ENCODE results near the gene EFCAB6.

GRCh38 chr22:43514476-43515157, 297.5 kb downstream of the EFCAB6 start:
- TF ChIP-seq, protein P1, sequence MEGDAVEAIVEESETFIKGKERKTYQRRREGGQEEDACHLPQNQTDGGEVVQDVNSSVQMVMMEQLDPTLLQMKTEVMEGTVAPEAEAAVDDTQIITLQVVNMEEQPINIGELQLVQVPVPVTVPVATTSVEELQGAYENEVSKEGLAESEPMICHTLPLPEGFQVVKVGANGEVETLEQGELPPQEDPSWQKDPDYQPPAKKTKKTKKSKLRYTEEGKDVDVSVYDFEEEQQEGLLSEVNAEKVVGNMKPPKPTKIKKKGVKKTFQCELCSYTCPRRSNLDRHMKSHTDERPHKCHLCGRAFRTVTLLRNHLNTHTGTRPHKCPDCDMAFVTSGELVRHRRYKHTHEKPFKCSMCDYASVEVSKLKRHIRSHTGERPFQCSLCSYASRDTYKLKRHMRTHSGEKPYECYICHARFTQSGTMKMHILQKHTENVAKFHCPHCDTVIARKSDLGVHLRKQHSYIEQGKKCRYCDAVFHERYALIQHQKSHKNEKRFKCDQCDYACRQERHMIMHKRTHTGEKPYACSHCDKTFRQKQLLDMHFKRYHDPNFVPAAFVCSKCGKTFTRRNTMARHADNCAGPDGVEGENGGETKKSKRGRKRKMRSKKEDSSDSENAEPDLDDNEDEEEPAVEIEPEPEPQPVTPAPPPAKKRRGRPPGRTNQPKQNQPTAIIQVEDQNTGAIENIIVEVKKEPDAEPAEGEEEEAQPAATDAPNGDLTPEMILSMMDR (IDR thresholded peaks at IDR 0.05) = no peak
- no peak for TF ChIP-seq POLR2A (IDR thresholded peaks at IDR 0.05)
- TF ChIP-seq POLR2AphosphoS5 (IDR thresholded peaks at IDR 0.05) = no peak

Measured in breast epithelium (tissue), 3 donors.